Natural killer cell (primary cell): Measurements from ENCODE around the gene SORCS1. TPM values are rescaled to one million over a fixed set of nuclear protein-coding genes. Genes with fewer than 3 reads are reported as not detected.

Experiments used
- ATAC-seq, 3 donors: fragments of 150-1000 bp in 2 of 3; fragments of 200-7000 bp in 1 of 3; cut with Tn5 transposase; 1 replicate in 1 of 3; 2 replicates in 2 of 3; pipeline ENCODE4 v1.10.0; 2021; ENCODE audit warnings: mild to moderate bottlenecking in 2 of 3, moderate library complexity in 2 of 3
- DNase-seq, 2 donors: peaks; one replicate each; pipeline versions ENCODE4 v3.0.0 to v3.0.0-alpha.2; 2013 to 2021; ENCODE audit warnings: mixed read lengths in 1 of 2
- H3K27ac ChIP-seq: one replicate; pipeline ENCODE4 v1.5.1; 2013; ENCODE audit warnings: mild to moderate bottlenecking, low read length
- H3K27me3 ChIP-seq: one replicate; pipeline ENCODE4 v1.6.1; 2013; ENCODE audit warnings: low read length; ENCODE audit not compliant: control insufficient read depth, insufficient read depth
- H3K36me3 ChIP-seq: one replicate; pipeline ENCODE4 v1.6.1; 2013; ENCODE audit warnings: low read length; ENCODE audit not compliant: control insufficient read depth, insufficient read depth
- H3K4me1 ChIP-seq: one replicate; pipeline ENCODE4 v1.6.1; 2013; ENCODE audit warnings: low read length; ENCODE audit not compliant: control insufficient read depth, insufficient read depth
- H3K4me3 ChIP-seq: one replicate; pipeline ENCODE4 v1.5.1; 2013; ENCODE audit warnings: low read length
- H3K9me3 ChIP-seq: one replicate; pipeline ENCODE4 v1.6.1; 2013; ENCODE audit warnings: low read length; ENCODE audit not compliant: control insufficient read depth, insufficient read depth
- H3K27ac Mint-ChIP-seq, 2 donors: one replicate each; pipeline ENCODE4 v1.8.0; 2022; ENCODE audit warnings: mild to moderate bottlenecking in 2 of 2, mixed read lengths in 2 of 2, moderate library complexity in 1 of 2
- H3K27me3 Mint-ChIP-seq, 2 donors: one replicate each; pipeline ENCODE4 v1.8.0; 2022; ENCODE audit warnings: low read depth in 2 of 2, mixed read lengths in 2 of 2
- H3K36me3 Mint-ChIP-seq: one replicate; pipeline ENCODE4 v1.8.0; 2022; ENCODE audit warnings: mixed read lengths
- H3K4me1 Mint-ChIP-seq, 2 donors: one replicate each; pipeline ENCODE4 v1.8.0; 2022; ENCODE audit warnings: mixed read lengths in 2 of 2
- H3K4me3 Mint-ChIP-seq: one replicate; pipeline ENCODE4 v1.8.0; 2022; ENCODE audit warnings: mild to moderate bottlenecking, moderate library complexity, mixed read lengths
- H3K9me3 Mint-ChIP-seq, 2 donors: one replicate each; pipeline ENCODE4 v1.8.0; 2022; ENCODE audit warnings: mixed read lengths in 2 of 2
- WGBS: methylation state at CpG from one replicate; pipeline ENCODE4 v1.1.7; 2013; ENCODE audit warnings: missing lambda C conversion rate; ENCODE audit not compliant: insufficient coverage; 5-methylcytosine and 5-hydroxymethylcytosine counted together
- intact Hi-C: fragments of 100-400 bp; cut with micrococcal nuclease; formaldehyde crosslinking; loops from one replicate; pipeline ENCODE4 v1.14.2; 2022
- total RNA-seq, 4 donors: library from RNA; stranded (reverse); fragments of 120-200 nt in 1 of 4; gene quantifications; one replicate each; pipeline versions ENCODE4 v1.2.3 to v1.2.4, GENCODE V29; 2013 to 2022
- TF ChIP-seq, protein P1 (sequence below): fragments of 200-600 bp; IDR thresholded peaks from one replicate; pipeline ENCODE4 v1.8.0; 2022; ENCODE audit warnings: antibody characterized with exemption

Gene SORCS1
- total RNA-seq, 3 donors from 2014 or later (not counting 1 experiment from before 2014, with no cell fraction given) = not detected

DNA sequence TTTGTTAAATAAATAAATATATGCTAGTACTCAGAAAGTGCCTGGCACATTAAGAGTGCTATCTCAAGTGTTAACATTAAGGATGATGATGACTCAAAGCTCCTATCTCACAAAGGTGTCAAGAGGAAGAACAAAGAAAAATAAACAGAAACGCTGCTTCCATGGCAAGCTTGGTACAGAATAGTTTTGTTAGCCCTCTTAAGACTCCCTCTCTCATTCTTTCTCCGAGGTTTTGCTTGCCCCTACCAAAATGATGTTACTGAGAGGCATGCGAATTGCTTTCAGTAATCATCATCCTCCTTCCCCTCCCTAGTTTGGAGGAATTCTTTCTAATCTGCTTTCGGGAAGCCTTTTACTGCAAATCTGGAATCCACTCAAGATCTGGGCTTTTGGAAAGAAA lies 96.7 kb downstream of the SORCS1 start:
- Mint-ChIP-seq H3K27ac (no peak overlapping the region), H3K4me3 (no peak overlapping the region), H3K4me1 (no peaks in the 10 kb centered on the region), H3K27me3 (peaks cover 9 to 23% of the 10 kb centered on the region in 2 donors), H3K9me3 (no peaks in the 10 kb centered on the region), H3K36me3 (no peaks in the 10 kb centered on the region)
- intact Hi-C loops = no loop called here
- ATAC-seq = no peak
- 66% methylated on average over 4 of the region's 4 CpGs for WGBS
- Histone ChIP-seq H3K27ac (no peak overlapping the region), H3K36me3 (no peaks in the 10 kb centered on the region), H3K4me3 (no peak overlapping the region), H3K4me1 (no peaks in the 10 kb centered on the region), H3K27me3 (no peaks in the 10 kb centered on the region), H3K9me3 (no peaks in the 10 kb centered on the region)
- TF ChIP-seq, protein P1, sequence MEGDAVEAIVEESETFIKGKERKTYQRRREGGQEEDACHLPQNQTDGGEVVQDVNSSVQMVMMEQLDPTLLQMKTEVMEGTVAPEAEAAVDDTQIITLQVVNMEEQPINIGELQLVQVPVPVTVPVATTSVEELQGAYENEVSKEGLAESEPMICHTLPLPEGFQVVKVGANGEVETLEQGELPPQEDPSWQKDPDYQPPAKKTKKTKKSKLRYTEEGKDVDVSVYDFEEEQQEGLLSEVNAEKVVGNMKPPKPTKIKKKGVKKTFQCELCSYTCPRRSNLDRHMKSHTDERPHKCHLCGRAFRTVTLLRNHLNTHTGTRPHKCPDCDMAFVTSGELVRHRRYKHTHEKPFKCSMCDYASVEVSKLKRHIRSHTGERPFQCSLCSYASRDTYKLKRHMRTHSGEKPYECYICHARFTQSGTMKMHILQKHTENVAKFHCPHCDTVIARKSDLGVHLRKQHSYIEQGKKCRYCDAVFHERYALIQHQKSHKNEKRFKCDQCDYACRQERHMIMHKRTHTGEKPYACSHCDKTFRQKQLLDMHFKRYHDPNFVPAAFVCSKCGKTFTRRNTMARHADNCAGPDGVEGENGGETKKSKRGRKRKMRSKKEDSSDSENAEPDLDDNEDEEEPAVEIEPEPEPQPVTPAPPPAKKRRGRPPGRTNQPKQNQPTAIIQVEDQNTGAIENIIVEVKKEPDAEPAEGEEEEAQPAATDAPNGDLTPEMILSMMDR = no peak
- DNase-seq = no peak

DNA sequence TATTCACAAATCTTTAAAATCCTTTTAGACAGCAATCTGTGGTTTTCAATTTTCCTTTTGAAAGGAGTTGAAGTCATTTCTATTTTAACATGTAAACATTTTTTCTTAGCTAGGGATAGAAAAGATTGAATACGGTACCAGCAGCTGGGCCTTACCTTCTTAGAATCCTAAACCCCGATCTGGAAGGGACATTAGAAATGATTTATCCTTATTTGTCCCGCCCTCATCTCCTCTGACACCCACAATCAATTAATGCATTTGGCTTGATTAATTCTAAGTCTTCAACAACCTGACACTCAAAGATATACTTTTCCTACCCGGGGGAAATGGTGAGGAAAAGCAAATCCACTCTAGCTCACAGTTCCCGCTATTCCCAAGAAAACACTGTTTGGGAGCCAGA lies 100.4 kb downstream of the SORCS1 start:
- no peak overlapping the region for H3K4me3 Mint-ChIP-seq
- no peaks in the 10 kb centered on the region for H3K27me3 ChIP-seq
- H3K27ac ChIP-seq = no peak overlapping the region
- 91% methylated on average over 5 of the region's 5 CpGs for WGBS
- ATAC-seq = no peak
- no peak overlapping the region for H3K4me3 ChIP-seq
- H3K36me3 Mint-ChIP-seq = no peaks in the 10 kb centered on the region
- no peaks in the 10 kb centered on the region for H3K4me1 Mint-ChIP-seq
- H3K36me3 ChIP-seq = no peaks in the 10 kb centered on the region
- peaks cover 12 to 37% of the 10 kb centered on the region in 2 donors for H3K27me3 Mint-ChIP-seq
- TF ChIP-seq, protein P1 = no peak
- no peak for DNase-seq
- intact Hi-C loops = no loop called here
- H3K27ac Mint-ChIP-seq = no peak overlapping the region
- H3K9me3 ChIP-seq = no peaks in the 10 kb centered on the region
- H3K4me1 ChIP-seq = no peaks in the 10 kb centered on the region
- no peaks in the 10 kb centered on the region for H3K9me3 Mint-ChIP-seq

DNA sequence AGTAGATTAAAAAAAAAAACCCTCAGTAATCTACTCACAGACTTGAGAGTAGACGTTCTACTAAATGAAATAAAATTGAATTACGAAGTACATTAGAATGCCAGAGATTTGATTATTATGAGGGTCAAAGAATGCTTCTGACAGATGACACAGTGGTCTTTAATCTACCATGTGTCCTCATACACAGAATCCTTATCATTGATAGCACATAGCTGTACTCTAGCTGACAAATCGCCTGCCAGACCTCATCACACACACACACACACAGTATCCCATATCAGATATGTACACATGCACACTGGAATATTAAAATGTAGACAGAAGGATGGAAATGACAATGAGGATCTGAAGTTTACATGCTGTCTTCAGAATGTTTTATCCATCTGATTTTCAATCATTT lies 104.6 kb downstream of the SORCS1 start:
- ATAC-seq = no peak
- H3K4me3 Mint-ChIP-seq = no peak overlapping the region

More for the DNA sequence above, 104.6 kb downstream of the SORCS1 start:
- WGBS = no CpG with 5 or more reads among the region's 3 CpGs
- no peaks in the 10 kb centered on the region for H3K36me3 Mint-ChIP-seq
- Histone ChIP-seq H3K4me3 (no peak overlapping the region), H3K27me3 (no peaks in the 10 kb centered on the region), H3K9me3 (no peaks in the 10 kb centered on the region), H3K4me1 (no peaks in the 10 kb centered on the region), H3K27ac (no peak overlapping the region), H3K36me3 (no peaks in the 10 kb centered on the region)
- no peaks in the 10 kb centered on the region for H3K4me1 Mint-ChIP-seq
- H3K27me3 Mint-ChIP-seq = peaks cover 13 to 39% of the 10 kb centered on the region in 2 donors
- no peak for DNase-seq
- no peak overlapping the region for H3K27ac Mint-ChIP-seq
- no peaks in the 10 kb centered on the region for H3K9me3 Mint-ChIP-seq
- TF ChIP-seq, protein P1 = no peak
- intact Hi-C loops = no loop called here
